ENCODE results near the gene CHCHD4. TPM values are rescaled to one million over a fixed set of nuclear protein-coding genes. Genes with fewer than 3 reads are reported as not detected.

The CHCHD4 gene
- polyA plus RNA-seq, 1 of the 3 experiments (the other 2 are of a cell fraction), result 15.4 TPM

DNA sequence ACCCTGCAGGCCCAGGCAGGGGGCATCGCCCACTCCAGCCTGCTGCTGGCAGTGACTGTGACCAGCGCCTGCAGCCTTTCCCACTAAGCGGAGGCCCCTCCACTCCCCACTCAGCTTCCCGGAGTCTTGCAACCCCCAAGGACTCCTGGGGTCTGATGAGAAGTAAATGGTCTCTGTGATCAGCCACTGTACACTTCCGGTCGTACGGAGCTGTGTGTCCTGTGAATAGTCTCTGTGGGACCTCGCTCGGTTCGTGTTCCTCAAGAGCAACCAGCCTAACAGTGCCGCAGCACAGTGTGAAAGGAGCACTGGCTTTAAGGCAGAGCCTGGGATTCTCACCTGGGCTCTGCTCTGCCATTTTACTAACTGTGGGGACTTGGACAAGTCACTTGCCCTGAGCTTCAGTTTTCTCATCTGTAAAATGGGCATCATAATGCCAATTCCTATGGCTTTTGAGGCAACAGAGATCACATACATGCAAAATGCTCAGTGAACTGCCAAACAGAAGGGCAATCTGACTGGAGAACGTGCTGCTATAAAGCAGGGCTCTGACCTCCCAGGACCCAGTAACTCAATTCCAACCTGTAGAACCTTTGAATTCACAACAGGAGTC, 26.9 kb upstream of the CHCHD4 start:
- Histone ChIP-seq H3K36me3 (replicated peaks in 1 of 2; ENCODE audit: control insufficient read depth in 1 of 2, insufficient read depth in 2 of 2, low read length in 1 of 2) (peaks cover 45 to 76% of the 10 kb centered on the region in 2 experiments), H3K4me1 (ENCODE audit: control insufficient read depth in 1 of 2, insufficient read depth in 2 of 2, low read depth in 1 of 2, low read length in 1 of 2) (peaks cover 0 to 2% of the 10 kb centered on the region in 2 experiments; a peak in 1 of 4 replicates), H3K4me2 (no peak overlapping the region), H3K27me3 (ENCODE audit: insufficient read depth) (no peaks in the 10 kb centered on the region), H3K27ac (ENCODE audit: low read depth in 2 of 2, low read length in 1 of 2) (no peak overlapping the region), H4K20me1 (ENCODE audit: insufficient read depth) (0 out of 2 replicates have a peak, but pooled peaks cover 9% of the 10 kb centered on the region), H3K9me2 (no peaks in the 10 kb centered on the region), H2AFZ (ENCODE audit: low read depth) (no peak overlapping the region), H3K4me3 (ENCODE audit: low read depth in 2 of 2, low read length in 1 of 2) (no peak overlapping the region), H3K9ac (no peak overlapping the region), H3K9me3 (no peaks in the 10 kb centered on the region), H3K79me2 (ENCODE audit: insufficient read depth) (peaks cover 26% of the 10 kb centered on the region; the same call in 1 of the 2 replicates), H3F3A (replicated peaks; ENCODE audit: insufficient read depth) (no peaks in the 10 kb centered on the region)
- TF ChIP-seq NFIC (IDR thresholded peaks at IDR 0.05; ENCODE audit: borderline replicate concordance) (no peak), FOXM1 (IDR thresholded peaks at IDR 0.05; ENCODE audit: low read depth) (no peak), CHD2 (IDR thresholded peaks at IDR 0.05; ENCODE audit: low read length, partially characterized antibody) (no peak)
- ChIA-PET CTCF (interaction anchor here (1.3 to 2.1 kb wide), 4 partner anchors 10 to 255 kb away, joined by 3 to 5 read pairs (median 4); partner anchors contain the start of genes CHCHD4 and TMEM43), POLR2A (no interaction called here)
- 93% methylated on average over 11 of the region's 12 CpGs for WGBS (ENCODE audit: low lambda C conversion rate)
- no peak for DNase-seq

DNA sequence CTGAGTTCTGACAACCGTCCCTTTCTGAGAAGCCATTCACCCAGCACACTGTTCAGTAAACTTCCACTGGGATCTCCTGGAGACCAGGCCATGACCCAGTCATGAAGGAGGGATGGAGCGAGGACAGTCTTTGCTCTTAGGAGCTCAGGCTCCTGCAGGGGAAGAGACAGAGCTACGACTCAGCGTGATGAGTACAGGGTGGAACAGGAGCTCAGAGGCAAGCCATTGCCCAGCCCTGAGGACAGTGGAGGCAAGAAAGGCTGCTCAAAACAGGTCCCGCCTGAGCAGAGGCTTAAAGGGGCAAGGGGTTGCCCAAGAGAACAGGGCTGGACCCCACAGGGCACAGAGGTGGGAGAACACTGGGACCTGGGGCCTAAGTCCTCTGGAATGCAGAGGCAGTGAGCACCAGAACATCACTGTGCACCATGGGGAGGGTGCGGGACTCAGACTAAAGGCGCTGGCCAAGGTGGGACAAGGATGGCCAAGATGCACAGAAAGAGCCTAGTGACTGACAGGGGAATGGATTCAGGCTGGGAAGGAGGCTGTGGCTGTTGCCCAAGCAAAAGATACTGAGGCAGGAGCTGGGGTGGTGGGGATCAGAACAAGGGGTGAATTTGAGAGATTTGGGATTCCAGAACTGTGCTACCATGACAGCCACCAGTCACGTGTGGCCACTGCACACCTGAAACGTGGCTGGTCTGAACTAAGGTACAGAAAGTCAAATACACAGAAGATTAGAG, 26.0 kb upstream of the CHCHD4 start:
- no peak overlapping the region for H3K4me2 ChIP-seq
- ChIA-PET POLR2A (interaction anchor here (0.9 kb wide), 1 partner anchor 28 kb away, joined by 4 read pairs; the partner anchor contains the start of genes LSM3 and XPC), CTCF (interaction anchor here (0.8 to 2.3 kb wide), 3 partner anchors 8 to 254 kb away, joined by 3 to 7 read pairs (median 3); no protein-coding TSS in a partner anchor)
- no peak overlapping the region for H2AFZ ChIP-seq (ENCODE audit: low read depth)
- H3K36me3 ChIP-seq (replicated peaks in 1 of 2; ENCODE audit: control insufficient read depth in 1 of 2, insufficient read depth in 2 of 2, low read length in 1 of 2), result peaks cover 36 to 78% of the 10 kb centered on the region in 2 experiments
- no peaks in the 10 kb centered on the region for H3K27me3 ChIP-seq (ENCODE audit: insufficient read depth)
- peaks cover 18% of the 10 kb centered on the region; the same call in 1 of the 2 replicates for H3K79me2 ChIP-seq (ENCODE audit: insufficient read depth)
- no peaks in the 10 kb centered on the region for H3K9me2 ChIP-seq
- H3K4me3 ChIP-seq (ENCODE audit: low read depth in 2 of 2, low read length in 1 of 2), result no peak overlapping the region
- H3K9ac ChIP-seq, result no peak overlapping the region
- DNase-seq, result no peak
- H3K27ac ChIP-seq (ENCODE audit: low read depth in 2 of 2, low read length in 1 of 2), result no peak overlapping the region
- no peaks in the 10 kb centered on the region for H3K9me3 ChIP-seq
- 94% methylated on average over 9 of the region's 9 CpGs for WGBS (ENCODE audit: low lambda C conversion rate)
- H3F3A ChIP-seq (replicated peaks; ENCODE audit: insufficient read depth), result peaks cover 2% of the 10 kb centered on the region
- H3K4me1 ChIP-seq (ENCODE audit: control insufficient read depth in 1 of 2, insufficient read depth in 2 of 2, low read depth in 1 of 2, low read length in 1 of 2), result peaks cover 2% of the 10 kb centered on the region in 2 experiments; a peak in 2 of 4 replicates
- H4K20me1 ChIP-seq (ENCODE audit: insufficient read depth), result 0 out of 2 replicates have a peak, but pooled peaks cover 9% of the 10 kb centered on the region
- TF ChIP-seq RAD21 (IDR thresholded peaks at IDR 0.05; ENCODE audit: low read length) (no peak), FOSL2 (IDR thresholded peaks at IDR 0.05; ENCODE audit: borderline replicate concordance, low read depth) (no peak), ZBTB33 (IDR thresholded peaks at IDR 0.05; ENCODE audit: borderline replicate concordance, low read depth) (no peak)
